GM21367 (cell line): ENCODE measurements around the gene SH3GL1.

ENCODE experiments used
- ATAC-seq: cut with Tn5 transposase; IDR thresholded peaks from one replicate; pipeline ENCODE4 v1.9.1; 2021; ENCODE audit not compliant: unreplicated experiment

Gene SH3GL1, protein sequence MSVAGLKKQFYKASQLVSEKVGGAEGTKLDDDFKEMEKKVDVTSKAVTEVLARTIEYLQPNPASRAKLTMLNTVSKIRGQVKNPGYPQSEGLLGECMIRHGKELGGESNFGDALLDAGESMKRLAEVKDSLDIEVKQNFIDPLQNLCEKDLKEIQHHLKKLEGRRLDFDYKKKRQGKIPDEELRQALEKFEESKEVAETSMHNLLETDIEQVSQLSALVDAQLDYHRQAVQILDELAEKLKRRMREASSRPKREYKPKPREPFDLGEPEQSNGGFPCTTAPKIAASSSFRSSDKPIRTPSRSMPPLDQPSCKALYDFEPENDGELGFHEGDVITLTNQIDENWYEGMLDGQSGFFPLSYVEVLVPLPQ

DNA sequence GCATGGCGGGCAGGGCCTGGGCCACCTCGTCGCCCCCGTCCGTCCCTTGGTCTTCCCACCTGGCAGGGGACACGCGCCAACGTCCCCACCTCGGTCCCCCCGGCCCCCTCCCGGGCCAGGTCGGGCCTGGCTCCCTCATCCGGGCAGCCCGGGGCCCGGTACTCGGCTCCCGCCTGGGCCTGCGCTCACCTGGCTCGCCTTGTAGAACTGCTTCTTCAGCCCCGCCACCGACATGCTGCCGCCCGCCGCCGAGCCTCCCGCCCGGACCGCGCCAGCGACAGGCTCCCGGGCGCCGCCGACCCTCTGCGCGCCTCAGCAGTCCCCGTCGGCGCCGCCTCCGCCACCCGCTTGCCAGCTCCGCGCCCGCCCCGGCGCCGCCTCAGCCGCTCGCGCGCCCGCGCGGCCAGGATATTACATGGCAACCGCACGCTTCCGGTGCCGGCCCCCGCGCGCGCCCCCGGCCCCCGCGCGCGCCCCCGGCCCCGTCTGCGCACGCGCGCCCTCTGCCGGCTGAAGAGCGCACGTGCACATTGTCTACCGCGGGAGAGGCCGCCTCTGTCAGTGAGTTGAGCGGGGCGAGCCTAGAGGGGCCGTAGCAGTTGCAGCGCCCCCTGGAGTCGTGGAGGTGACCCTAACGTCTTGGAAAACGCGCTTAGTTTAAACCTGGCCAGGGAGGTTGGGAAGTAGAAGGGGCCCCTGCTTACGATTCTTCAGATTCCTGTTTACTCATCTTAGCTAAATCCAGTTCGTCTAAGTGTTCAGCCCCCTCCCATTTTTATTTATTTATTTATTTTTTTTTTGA, at the start of gene SH3GL1:
SH3GL1 (minus strand) TSS at position 413 of the 802 bp plus-strand sequence; CDS start at position 234, 179 bp downstream.
- ATAC-seq: peak; percentile 51

DNA sequence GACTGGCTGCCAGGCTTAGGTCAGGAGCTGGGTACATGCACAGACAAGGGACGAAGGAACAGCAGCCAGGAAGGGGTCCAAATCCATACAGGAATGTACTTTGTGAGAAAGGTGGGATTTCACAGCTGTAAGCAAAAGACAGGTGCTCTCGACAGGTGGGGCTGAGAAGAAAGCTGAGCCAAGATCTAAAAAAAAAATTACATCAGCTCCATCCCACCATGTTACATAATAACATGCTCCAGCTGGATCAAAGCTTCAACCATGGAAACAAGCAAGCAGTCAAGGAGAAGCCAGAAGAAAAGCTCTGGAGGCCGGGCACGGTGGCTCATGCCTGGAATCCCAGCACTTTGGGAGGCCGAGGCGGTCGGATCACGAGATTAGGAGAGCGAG, 49.3 kb upstream of the SH3GL1 start:
- no peak for ATAC-seq

DNA sequence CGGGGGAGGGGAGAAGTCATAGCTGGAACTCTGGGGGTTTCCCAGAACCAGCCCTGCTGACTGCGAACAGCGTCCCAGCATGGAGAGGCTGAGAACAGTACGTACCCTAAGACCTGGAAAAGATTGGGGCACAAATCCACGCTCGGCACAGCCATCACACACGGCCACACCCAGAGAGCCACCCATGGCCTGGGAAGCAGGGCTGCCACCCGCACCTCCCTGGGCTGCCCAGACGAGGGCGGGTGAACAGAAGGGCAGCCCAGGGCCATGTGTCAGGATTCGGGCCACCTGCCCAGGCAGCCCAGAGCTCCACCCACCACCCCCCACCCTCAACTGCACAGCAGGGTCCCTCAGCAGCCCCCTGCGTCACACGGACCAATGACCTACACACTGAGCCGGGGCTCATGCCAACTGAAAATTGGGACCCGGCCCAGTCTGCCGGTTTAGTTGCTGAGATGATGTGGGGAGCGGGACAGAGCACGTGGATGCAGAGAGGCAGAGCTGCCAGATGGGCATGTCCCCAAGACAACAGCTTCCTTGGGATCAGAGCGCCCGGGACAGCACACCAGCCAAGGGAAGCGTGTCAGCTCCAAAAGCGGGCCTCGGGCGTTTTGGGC, 48.8 kb upstream of the SH3GL1 start:
- no peak for ATAC-seq

DNA sequence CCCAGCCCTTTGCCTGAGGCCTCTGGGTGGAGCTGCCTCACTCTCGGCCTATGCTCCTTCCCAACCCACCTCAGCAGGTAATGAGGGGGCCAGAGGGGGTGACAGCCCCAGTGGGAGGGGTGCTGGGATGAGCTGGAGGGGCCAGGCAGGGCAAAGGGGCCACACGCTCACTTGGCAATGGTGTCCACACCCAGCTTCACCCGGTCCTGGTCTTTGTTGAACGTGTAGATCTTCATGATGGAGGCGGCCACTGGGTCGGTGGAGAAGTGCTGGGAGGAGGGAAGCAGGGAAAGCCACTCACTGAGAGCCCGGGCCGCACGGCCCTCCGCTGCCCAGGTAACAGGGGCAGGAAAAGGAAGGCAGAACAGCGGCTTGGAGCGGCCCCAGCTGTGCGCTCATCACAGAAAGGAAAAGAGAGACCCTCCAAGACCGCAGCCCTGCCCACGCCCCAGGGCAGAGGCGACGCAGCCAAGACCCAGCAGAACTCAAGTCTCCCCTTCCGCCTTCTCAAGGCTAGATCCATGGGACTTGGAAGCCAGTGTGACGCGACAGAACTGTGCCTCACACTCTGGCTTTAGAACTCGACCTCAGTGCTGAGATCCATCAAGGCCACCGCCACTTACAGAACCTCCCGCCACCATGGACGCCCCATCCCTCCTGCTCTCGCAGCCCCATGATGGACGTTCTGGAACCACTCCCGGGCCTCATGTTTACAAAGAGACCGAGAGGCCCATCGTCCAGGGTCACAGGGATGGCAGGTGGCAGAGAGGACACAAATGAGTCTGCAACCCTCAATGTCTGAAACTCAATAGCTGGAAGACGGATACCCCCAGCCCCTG, 48.0 kb upstream of the SH3GL1 start:
- ATAC-seq: no peak

DNA sequence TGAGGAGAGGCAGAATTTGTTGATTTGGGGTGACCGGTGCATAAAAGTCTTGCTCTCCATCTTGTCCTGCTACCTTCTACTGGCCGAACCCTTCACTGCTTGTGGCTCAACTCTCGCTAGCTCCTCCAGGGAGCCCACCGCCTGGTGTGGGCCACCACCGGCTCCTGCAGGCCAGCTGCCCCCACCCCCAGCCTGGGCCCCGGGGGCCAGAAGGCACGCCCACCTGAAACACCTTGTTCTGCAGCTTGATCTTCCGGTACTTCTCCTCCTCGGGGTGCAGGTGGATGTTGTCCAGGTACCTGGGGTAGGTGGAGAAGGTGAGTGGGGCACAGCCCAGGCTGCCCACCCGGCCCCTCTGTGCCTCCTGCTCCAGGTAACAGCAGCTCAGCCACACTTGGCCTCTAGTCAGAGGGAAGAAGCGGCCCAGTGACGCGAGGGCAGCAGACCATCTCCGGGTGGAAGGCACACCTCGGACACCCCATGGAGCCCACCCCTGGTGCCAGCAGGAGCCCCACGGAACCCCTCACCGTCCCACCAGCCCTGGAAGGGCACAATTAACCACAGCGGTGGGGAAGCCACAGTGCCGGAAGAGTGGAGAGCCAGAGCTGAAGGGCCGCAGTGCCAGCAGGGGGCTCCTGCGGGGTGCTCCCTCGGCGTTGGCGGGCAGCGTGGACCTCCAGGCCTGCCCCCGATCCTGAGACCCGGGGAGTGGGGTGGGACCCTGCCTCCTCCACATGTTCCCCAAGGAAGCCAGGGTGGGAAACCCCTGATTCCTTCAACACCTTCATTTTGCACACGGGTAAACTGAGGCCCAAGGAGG, 47.2 kb upstream of the SH3GL1 start:
- ATAC-seq: no peak

DNA sequence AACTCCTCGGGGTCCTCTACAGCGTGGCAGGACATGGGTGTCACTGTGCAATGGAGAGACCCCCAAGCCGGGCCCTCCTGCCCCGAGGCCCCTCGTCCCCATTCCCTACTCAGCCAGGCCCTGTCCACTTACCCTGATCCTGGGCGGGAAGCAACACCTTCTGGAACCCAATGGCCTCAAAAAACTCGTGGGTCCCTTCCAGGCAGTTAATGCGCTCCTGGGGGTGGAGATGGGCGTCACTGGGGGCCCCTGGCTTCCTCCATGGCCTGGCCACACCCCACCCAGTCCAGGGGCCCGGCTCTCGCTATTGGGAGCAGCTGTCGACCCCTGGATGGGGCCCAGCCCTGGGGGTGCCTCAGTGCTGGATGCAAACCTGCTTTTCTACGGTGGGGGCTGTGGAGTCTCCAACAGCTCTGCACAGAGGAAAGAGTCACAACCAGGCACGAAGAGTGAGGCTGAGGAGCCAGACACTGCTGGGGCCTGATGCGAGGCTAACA, 46.4 kb upstream of the SH3GL1 start:
- ATAC-seq: no peak

DNA sequence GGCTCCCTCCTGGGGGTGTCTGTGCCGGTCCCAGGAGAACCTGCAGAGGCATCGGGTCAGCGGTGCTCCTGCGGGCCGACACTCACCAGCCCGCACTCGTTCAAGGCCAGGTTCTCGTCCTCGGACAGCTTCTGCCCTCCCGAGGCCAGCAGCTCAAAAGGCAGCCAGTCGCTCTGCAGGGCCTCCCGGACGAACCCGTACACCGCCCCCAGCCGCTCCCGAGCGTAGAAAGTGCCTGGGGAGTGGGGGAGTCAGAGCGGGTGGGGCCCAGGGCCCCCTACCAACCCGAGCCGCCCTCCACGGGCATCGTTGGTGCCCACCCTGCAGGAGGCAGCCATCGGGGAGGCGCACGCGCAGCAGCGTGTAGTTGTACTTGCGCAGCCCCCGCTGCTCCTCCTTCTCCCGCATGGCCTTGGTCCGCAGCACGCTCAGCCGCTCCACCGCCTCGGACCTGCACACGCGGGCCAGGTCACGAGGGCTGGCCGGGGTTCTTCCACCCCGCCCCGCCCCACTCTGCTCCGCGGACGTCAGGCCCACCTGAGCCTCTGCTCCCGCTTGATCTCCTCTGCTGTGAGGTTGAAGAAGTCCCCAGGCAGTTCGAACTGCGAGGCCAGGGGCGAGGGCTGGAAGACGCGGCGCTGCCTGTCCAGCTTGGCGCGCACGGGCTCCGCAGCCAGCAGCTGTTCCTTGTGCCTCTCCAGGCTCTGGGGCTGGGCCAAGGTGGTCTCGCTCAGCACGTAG, 45.8 kb upstream of the SH3GL1 start:
- ATAC-seq: no peak

DNA sequence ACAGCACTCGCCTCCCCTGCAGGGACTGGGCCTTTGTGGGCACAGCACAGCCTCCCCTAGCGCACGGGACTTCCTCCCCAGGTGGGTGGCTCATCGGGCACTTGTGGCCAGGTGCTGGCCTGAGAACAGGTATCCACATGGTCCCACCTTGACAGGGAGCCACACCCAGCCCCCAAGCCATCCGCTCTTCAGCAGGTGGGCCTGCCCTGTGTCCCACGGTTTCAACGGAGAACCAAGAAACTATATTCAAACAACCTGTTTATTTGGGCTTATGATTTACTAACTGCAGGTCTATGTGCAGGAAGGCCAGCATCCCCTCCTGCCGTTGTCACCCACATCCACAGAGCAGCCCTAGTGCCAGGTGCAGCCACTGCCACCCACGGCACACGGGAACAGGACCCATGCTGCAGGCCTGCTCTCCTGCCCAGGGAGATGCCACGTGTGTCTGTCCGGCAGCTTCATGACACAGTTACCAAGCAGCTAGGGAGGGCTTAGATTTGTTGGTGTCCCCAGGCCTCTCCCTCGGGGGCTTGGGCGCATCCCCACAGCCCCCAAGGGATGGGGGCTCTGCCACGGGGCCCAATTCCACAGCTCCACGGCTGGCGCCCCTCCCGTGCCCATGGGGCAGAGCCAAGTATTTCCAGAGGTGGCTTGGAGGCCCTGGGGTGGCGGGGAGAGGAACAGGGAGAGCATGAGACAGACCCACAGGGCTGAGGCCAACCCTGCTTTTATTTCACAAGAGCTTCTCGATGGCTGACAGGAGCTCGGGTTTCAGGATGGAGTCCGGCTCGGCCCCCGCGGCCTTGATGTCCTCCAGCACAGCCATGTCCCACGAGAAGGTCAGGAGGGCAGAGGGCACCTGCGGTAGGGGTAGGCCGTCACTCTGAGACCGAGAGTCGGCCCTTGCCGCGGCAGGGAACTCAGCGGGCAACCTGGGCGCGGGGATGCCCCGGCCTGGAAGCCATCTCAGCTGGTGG, 44.7 kb upstream of the SH3GL1 start:
- no peak for ATAC-seq

DNA sequence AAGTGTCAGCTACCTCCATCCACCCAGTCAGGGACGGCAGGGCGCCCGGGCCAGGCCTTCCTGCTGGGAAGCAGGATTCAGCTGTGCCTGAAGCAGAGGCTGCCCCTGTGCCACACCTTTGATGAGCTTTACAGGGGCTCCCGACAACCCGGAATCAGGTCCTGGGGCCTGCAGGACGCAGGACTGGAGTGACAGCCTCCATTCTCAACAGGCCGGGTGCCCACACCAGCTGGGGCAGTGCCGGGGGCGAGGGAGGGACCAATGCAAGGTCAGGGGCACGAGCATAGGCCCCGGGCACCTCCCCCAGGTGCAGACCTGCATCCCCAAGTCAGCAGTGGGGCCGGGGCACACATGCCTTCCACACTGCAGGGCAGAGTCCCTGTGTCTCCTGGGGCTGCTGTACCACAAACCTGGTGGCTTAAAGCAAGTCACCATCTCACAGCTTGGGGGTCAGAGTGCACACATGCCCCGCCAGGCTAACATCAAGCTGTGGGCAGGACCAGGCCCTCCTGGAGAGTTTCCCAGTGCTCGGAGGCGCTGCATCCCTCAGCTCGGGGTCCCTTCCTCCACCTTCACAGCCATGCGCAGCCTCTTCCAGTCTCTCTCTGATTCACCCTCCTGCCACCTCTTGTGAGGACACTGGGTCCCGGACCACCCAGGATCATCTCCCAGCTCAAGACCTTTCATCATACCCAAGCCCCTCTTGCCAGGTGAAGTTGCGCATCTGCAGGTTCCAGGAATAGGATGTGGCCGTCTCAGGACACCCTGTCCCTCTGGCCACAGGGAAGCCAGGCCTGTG, 43.8 kb upstream of the SH3GL1 start:
- ATAC-seq: no peak

DNA sequence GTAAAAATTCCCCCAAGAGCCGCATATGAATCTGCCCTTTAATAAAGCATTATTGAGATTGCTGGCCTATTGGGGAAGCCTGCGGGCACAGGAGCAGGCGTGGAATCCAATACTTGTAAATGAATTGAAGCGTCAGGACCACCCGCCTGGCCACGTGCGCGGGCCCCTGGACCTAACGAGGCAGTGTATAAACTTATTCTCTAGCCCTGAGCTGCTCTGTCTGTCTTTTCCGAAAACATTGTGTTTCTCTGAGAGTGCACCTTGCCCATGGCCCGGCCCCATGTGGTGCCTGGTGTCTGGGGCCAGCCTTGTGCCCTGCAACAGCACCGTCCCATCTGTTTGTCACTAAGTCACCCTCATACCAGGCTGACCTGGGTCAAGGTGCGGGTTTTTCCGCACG, 42.8 kb upstream of the SH3GL1 start:
- ATAC-seq: no peak

DNA sequence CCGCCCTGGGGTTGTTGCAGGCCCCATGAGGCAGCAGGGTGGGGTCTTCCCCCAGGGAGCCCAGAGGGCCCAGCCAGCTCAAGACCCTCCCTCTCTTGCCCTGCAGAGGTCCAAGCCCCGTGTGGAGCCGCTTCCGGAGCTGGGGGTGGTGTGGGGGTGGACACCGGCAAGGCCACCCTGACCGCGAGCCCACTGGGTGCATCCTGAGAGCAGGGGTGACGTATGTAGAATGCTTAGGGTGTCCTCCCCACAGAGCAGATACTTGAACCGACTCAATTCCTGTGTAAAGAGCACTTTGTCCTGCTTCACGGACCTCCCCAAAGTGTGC, 42.4 kb upstream of the SH3GL1 start:
- ATAC-seq: no peak

DNA sequence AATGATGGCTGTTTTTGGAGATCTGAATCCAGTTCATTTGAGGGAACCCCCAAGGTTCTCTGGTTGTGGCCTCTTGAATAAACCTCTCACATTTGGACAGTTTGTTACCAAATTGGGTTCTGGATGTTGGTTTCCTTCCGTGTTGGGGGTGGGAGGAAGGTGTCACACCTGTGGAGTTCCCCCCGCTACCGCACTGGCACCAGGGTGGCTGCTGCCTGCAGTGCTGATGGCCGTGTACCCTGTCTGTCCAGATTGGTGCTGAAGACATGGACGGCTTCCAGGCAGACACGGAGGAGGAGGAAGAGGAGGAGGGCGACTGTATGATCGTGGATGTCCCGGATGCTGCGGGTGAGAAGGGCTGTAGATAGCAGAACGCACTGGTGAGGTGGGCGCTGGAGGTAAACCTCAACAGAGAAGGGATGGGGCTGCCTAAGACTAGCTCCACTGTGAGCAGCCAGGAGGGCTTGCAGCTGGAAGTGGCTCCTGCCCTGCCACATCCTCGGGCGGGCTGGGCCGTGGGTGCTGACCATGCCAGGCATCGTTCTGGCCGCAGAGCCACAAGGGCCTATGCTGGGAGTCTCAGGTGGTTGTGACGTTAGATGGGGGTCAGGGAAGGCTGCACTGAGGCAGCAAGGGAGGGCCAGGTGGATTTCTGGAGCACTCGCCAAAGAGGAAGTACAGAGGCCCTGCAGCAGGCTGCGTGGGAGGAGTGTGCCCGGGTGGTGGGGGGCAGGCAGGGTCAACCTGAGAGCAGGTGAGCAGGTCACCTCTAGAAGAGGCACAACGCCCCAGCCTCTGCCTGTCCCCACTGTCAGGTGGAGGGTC, 41.9 kb upstream of the SH3GL1 start:
- no peak for ATAC-seq

DNA sequence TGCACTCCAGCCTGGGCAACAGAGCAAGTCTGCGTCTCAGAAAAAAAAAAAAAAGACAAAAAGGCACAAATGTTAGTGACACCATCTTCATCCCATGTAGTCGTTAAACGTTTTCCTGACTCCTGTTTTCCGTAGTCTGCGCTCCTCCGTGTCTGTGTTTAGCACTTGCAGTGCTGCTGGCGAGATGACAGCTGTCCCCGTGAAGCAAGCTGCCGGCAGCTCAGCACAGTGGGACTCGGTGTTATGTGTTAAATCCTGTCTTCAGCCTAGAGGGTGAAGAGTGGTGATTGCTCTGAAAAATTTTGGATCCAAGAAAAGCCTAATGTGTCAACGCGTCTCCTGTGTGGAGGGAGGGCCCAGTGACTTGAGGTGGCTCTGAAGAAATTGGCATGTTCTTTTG, 38.9 kb upstream of the SH3GL1 start:
- no peak for ATAC-seq

DNA sequence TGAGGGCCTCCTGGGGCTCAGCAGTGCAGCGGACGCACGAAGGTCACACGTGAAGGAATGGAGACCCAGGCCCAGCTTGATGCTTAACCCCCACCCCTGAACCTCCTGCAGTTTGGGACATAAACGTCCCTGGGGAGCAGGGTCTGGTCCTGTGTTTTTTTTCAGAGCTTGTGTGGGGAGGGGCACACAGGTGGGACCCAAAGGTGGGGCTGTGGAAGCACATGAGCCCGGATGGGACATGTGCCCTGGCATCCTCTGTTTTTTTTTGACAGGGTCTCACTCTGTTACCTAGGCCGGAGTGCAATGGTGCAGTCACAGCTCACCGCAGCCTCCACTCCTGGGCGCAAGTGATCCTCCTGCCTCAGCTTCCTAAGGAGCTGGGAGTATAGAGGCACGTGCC, 36.8 kb upstream of the SH3GL1 start:
- ATAC-seq: no peak

DNA sequence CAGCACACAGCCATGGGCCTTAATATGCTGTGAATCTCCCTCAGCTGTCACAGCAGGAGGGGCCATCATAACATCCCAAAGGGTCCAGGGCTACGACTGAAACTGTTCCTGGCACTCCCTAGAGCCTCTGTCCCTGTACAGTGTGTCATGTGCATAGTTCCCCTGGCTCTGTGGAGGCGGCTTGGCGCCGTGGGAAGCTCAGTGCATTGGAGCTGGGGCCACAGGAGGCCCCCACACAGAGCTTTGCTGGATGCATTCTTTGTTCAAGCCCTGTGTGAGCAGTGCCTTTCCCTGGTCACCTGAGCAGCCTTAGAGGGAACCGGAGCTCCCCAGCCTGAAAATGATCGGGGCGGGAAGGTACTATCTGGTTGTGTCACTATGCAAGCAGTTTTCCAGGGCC, 35.9 kb upstream of the SH3GL1 start:
- no peak for ATAC-seq

DNA sequence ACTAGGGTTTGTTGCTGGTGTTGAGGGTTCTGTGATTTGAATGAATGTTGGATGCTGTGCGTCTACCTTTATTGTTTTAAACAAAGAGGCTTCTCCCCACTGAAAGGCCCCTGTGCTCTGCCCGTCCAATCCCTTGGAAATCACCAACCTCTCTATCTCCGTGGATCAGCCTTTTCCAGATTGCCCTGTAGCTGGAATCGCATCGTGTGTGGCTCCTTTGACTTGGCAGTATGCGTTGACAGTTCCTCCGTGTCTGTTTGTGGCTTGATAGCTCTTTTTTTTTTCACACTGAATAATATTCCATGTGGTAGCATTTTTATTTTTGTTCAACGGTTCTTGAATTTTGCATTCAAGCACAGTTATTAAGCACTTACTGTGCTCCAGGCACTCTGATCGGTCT, 34.0 kb upstream of the SH3GL1 start:
- no peak for ATAC-seq
